HG02943 (cell line): ENCODE results near the gene MAML1.

ENCODE experiments used
- ATAC-seq: cut with Tn5 transposase; IDR thresholded peaks from one replicate; pipeline ENCODE4 v1.9.1; 2021; ENCODE audit warnings: mild to moderate bottlenecking, low read depth, moderate library complexity; ENCODE audit not compliant: unreplicated experiment

Gene MAML1

DNA sequence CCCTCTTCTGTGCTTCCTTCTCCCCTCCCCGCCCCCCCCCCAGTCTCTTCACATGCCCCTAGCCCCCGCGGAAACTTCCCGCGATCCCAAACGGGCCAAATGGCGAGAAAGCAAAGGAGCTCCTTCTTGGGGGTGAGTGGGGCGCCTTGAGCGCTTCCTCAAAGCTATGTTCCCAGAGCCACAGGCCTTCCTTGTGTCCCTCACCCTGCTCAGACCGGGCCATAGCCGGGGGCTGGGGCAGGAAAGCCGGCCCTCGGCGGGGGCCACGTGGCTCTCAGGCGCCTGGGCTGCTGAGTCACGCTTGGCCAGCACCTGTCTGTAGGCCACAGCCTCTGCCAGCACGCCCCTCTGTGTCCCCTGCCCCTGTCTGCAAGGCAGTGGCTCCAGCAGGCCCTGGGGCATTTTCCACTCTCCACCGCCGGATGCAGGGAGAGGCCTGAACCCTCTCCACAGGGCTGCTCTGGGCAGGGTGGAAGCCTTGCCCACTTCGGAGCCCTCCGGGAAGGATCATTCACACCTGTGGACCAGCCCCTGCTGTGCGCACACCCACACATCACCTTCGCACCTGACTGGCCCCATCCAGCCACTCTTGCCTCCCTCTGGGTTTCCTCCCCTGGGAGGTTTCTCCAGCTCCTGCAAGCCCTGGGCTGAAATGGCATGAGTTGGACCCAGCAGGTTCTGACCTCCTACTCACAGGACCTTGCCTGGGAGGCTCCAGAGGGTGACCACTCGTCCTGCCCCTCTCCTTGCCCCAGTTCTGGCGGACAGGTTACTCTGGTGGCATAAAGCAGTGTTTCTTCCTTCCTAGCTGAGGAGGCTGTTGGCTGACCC, 86.9 kb downstream of the MAML1 start:
- ATAC-seq, result no peak

DNA sequence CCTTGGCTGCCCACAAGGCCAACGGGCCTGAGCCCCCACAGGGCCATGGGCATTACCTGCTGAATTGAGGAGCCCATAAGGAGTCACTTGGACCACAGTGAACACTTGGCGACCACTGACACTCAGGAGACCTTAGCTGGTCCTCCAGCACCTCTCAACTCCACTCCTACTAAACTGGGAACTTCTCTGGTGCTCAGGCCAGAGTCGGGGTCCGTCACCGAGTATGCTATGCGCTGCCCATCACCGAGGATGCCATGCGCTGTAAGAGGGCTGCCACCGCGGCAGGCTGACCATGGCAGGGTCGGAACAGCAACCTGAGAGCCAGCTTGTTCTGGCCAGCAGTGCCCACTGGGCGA, 87.5 kb downstream of the MAML1 start:
- ATAC-seq, result no peak

DNA sequence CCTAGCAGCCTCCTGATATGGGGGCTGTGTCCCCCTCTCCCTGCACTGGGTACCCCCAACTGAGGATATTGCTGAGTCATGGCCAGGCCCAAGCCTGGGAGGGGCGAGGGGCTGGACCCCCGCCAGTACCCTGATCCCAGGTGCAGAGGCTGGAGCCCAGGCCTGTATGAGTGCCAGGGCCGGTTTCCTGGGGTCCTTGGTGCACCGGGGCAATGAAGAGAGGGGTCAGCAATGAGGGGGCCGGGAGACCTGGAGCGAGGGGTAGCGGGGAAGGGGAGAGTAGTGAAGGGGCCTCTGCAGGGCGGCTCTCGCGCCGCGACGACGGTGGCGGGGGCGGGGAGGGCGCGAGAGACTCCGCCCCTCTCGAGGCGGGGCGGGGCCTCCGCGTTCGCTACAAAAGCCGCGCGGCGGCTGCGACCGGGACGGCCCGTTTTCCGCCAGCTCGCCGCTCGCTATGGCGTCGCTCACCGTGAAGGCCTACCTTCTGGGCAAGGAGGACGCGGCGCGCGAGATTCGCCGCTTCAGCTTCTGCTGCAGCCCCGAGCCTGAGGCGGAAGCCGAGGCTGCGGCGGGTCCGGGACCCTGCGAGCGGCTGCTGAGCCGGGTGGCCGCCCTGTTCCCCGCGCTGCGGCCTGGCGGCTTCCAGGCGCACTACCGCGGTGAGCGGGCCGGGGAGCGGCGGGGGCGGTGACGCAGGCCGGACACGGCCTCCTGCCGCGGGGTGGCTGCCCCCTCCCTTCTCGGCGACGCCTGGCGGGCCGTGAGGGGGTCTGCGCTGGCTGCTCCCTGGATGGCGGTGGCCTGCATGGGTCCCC, 88.1 kb downstream of the MAML1 start, which contains the start of gene SQSTM1:
TSS of gene SQSTM1 (plus strand) at position 423 of the 815 bp plus-strand sequence. CDS start at position 455, 32 bp downstream.
- ATAC-seq, result peak; percentile 34

DNA sequence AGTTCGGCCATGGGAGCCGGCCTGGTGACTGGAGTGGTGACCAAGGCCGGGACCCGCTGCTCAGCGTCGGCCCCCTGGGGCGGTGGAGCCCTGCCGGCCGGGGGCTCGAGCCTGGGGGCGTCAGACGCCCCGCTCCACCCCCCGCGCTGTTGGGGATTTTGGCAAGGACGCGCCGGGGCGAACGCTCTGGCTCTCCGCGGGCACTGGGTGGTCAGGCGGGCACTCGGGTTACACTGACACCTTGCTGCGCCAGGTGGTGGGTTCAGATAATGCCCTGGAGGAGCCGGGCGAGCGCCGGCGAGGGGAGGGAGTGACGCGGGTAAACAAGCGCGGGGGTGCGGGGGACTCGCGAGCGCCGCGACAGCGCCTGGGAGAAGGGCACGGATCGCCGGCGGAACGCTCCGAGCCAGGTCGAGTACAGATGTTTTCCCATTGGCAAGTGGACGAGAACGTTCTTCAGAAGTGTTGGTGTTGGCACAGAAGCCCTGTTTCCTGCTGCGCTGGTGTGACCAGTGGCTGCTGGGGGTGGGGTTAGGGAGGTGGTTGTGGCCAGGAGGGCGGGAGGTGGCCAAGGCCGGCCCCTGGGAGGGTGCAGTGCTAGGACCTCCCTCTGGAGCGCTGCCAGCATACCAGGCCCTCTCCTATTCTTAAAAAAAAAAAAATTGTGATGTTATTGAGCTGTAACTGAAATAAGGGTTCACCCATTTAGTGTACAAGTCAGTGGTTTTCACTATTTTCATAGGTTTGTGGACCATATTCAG, 88.9 kb downstream of the MAML1 start:
- peak; percentile 45 for ATAC-seq

DNA sequence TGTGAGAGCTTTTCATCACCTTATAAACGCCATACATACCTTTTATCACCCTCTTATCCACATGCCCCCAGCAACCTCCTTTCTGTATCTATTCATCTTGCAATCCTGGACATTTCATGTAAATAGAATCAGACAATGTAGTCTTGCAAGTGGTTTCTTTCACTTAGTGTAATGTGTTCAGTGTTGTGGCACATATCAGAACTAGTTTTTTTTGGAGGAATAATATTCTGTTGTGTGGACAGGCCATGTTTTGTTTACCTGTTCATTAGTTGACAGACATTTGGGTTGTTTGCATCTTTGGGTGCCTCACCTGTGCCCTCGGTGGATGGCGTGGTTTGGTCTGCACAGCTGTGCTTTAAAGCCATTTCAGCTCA, 89.4 kb downstream of the MAML1 start:
- ATAC-seq, result no peak

DNA sequence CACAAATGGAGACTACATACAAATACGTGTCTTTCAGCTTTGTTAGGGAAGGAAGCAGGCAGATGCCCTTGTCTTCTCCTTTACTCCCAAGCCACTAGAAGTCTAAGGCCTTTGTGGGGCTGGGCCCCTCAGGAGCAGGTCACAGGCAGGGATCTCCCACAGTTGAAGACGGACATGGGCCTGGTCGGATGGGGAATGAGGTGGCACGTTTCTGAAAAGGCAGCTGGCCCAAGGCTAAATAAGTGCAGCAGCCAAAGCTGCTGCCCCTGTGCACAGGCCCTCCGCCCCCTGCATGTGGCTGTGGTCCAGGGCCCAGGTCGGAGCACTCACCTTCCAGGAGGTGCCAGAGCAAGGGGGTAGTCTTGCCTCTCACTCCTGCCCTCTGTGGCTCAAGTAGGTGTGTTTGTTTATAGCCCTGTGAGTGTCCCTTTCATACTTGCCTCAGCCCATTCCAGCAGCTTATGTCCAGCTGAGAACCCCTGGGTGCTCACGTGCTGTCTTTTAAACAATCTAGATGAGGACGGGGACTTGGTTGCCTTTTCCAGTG, 89.9 kb downstream of the MAML1 start:
- no peak for ATAC-seq

DNA sequence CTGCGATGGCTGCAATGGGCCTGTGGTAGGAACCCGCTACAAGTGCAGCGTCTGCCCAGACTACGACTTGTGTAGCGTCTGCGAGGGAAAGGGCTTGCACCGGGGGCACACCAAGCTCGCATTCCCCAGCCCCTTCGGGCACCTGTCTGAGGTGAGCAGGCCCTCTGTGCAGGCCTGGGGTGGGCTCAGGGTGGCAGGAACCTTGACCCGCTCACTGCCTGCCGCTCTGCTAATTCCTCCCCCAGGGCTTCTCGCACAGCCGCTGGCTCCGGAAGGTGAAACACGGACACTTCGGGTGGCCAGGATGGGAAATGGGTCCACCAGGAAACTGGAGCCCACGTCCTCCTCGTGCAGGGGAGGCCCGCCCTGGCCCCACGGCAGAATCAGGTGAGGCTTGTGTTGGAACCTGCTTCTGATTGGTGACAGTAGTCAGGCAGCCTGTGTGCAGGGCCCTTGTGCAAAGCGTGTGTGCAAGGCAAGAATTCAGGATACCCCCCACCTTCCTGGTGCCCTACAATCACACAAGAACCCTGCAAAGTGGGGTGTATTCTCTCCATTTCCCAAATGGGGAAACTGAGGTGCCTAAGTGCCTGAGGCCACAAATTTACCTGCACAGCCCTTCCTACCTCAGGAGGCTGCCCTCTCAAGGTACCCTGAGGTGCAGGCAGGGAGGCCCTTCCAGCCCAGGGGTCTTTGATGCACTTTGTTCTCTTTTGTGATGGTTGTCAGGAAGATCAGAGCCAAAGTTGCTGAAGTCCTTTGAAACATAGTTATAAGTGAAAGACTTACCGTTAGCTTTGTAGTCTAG, 91.5 kb downstream of the MAML1 start:
- ATAC-seq, result no peak

DNA sequence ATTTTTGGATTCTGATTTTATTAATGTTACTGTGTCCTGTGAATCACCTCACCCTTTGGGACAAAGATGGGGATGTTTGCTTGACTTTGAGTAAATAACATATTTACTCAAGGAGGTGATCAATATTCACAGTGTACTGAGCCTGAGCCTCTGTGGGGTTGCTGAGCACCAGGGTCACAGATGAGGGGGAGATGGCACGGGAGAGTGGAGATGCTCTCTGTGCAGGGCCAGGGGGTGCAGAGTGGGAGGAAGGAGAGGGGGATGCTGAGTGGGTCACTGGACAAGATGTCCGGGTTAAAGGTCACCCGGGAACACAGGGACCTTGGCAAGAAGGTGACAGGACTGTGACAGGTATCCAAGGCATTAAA, 92.1 kb downstream of the MAML1 start:
- ATAC-seq, result no peak

DNA sequence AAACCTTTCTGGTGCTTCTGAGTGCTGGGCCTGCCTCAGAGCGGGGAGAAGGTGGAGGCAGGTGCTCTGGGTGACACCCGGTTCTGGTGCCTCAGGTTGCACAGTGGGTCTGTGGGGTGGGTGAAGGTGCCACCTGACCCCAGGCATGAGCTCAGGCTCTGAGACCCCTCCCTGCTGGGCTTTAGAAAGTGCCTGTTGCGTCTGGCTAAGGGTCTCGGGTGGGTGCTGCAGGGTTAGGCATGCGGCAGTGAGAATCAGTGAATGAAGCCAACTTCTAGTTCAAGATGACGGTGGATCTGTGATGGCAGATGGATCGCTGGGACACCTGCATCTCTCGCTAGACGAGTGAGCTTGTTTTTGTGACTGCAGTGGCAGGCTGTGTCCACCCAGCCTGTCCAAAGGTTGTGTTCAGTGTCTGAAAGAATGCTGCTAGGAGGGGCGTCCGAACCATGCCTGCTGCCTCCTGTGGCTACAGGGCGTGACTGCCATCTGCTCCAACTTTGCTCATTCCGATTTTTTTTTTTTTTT, 93.1 kb downstream of the MAML1 start:
- ATAC-seq, result no peak
